GM19035 (cell line): ENCODE measurements around the gene DIRAS1.

Experiments used
- ATAC-seq: cut with Tn5 transposase; IDR thresholded peaks from one replicate; pipeline ENCODE4 v1.9.1; 2021; ENCODE audit not compliant: unreplicated experiment

DIRAS1 gene, protein sequence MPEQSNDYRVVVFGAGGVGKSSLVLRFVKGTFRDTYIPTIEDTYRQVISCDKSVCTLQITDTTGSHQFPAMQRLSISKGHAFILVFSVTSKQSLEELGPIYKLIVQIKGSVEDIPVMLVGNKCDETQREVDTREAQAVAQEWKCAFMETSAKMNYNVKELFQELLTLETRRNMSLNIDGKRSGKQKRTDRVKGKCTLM

DNA sequence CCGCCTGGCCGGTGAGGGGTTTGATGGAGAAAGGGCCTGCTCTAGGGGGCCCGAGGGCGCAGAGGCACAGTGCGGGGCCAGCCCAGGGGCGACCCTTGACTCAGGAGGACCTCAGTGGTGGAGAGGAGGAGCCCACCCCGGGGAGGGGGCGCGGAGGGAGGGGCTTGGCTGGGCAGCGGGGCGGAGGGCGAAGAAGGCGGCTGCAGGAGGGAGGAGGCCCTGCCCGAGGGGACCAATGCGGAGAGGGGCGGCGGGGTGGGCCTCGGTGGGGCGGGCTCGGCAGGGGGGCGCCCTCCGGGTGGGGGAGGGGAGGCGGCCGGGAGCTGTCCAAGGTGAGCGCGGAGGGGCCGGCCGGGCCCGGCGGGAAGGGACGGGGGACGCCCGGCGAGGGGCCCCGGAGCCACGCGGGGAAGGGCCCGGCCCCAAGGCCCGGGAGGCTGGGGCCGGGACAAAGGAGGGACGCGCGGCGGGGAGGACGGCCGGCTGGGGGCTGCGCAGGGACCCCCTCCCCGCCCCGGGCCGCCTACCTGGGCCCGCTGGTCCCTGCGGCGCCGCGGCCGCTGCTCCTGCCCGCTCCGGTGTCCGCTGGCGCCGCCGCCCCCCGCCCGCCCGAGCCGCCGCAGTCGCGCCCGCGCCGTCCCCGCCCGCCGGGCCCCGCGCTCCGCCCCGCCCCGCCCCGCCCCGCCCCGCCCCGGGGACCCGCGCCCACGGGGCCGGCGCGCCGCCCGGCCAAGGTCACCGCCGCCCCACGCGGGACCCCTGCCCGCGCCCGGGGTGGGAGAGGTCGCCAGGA, at the start of gene DIRAS1:
DIRAS1 (minus strand) TSS at position 596 of the 793 bp plus-strand sequence. CDS start 3,566 bp downstream, outside the sequence.
- ATAC-seq: no peak

DNA sequence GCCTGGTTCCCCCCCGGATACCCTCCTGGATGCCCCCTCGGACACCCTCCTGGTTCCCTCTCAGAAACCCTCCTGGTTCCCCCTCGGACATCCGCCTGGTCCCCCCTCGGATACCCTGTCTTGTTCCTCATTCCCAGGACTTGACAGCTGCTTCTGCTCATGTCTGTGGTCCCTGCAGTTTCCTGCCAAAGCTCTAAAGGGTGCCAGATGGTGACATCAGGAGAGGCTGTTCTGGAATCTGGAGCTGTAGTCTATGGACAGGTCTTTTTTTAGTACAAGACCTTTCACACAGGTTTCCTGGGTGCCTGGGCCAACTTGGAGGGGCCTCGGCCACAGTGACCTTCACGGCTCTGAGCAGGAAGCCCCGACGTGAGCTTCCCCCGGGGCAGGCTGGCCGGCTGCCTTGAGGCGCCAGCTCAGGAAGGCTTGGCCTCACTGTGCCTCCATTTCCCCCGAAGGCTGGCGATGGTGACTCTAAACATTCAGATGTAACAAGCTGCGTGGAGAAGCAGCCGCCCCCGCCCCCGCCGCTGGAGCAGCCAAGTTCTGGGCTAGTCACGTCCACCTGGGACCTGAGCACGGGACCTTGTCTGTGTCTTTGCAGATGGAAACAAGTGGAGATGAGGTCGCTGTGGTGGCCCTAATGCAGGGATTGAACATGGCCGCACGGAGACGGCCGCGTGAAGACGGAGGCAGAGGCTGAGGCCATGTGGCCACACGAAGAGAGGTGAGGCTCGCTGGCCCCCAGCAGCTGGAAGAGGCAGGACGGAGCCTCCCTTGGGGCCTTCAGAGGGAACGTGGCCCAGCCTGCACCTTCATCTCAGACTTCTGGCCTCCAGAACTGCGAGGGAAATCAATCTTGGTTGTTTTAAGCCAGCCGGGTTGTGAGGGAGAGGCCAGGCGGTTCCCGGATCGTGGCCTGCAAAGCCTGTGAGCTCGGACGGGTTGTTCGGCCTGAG, 49.2 kb upstream of the DIRAS1 start:
- no peak for ATAC-seq

DNA sequence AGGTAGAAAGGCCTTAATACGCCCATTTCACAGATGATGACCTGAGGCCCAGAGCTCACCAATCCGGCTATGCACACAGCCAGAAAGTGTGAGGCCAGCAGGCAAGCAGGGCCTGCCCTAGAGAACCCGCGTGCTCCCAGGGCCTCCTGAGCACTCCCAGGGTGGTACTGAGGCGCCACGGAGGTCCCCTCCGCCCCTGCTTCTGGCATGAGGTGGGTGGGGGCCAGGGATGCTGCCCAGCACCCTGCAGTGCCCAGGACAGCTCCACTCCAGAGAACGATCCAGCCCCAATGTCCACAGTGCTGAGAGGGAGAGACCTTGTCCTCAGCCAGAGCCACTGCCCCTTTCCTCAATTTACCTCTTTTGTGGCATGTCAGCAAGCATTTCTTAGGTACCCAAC, 48.0 kb upstream of the DIRAS1 start:
- no peak for ATAC-seq

DNA sequence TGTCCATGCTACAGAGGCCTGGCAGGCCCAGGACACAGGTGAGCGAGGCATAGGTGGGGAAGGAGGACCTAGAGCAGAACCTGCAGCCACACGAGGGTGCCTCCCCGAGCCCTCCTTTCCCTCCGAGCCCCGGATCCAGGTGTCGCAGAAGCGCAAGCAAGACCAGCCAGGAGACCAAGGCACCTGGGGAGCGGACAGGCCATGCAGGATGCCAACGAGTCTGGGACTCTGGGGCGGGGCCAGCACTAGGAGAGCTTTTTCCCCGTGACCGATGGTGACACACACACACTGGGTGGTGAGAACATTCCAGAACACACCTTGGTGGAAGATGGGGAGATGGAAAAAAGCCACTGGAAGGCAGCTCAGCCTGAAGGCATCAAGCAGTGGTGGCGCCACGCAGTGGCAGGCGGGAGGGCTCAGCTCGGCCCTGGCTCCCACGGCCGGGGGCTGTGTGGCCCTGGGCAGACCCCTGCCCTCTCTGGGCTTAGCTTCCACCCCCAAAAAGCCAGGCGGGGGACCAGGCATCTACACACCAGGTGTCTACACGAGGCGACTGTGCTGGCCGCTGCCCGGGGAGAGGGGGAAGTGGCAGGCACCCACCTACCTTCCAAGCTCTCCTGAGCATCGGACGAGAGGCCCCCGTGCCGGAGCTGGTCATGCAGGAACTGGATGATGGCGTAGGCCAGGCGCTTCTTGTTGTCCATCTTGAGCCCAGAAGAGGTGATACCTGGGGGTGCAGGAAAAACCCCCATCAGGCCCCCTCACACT, 47.4 kb upstream of the DIRAS1 start:
- no peak for ATAC-seq

DNA sequence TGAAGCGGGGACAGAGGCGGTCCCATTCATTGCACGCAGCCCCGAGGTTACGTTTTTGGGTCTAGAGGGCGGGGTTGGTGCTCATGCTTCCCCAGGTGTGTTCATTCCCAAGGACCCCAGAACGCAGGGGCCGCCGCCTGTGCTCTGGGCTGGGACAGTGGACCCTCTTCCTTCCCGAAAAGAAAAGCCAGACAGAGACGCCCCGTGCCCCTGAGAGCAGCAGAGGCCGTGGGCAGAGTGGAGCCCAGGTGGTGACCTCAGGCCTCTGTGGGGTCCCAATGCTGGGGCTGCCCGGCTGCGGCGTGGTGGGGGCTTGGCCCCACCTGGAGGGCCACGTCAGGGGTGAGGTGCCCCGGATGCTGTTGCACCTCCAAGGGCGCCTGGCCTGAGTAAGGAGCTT, 46.5 kb upstream of the DIRAS1 start:
- no peak for ATAC-seq

DNA sequence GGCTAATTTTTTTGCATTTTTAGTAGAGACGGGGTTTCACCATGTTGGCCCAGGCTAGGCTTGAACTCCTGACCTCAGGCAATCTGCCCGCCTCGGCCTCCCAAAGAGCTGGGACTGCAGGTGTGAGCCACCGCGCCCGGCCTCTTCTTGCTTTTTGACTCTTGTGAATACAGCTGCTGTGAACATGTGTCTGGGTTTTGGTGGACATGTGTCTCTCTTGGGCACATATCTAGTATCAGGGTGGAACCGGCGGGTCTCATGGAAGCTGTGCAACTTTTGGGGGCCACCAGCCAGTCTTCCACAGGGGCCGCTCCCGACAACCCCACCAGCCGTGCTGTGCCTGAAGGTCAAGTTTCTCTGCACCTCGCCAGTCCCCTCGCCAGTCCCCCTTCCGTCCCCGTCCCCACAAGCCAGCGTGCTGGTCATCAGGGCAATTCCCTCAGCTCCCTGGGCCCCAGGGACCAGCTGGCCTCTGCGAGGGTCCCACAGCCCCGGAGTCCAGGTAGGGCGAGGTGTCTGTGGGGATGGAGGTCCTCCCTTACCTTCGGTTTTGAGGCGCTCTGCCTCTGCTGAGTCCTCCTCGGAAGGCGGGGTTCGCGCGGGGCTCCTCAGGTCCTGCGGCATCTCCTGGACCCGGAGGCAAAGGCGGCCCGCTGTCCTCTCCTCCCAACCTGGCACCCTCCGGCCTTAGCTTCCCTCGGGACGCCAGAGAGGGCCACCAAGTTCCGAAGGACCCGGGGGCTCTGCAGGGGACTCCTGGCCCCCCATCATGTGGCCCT, 45.6 kb upstream of the DIRAS1 start:
- ATAC-seq: no peak

DNA sequence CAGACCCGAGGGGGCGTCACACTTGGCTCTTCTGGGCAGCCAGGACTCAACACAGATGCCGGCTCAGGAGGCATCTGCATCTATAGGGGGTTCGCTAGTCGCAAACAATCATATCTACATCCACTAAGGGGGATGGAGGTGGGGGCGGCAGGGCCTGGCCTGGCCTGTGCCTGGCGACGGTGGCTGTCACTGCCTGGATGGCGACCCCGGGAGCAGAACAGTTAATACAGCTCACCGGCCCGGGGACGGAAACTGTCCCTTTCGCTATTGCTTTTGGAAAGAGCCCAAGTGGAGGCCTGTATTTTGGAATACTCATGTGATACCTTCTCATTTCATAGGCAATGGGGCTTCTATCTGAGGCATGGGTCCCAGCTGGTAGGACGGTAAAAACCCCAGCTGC, 44.2 kb upstream of the DIRAS1 start:
- no peak for ATAC-seq

DNA sequence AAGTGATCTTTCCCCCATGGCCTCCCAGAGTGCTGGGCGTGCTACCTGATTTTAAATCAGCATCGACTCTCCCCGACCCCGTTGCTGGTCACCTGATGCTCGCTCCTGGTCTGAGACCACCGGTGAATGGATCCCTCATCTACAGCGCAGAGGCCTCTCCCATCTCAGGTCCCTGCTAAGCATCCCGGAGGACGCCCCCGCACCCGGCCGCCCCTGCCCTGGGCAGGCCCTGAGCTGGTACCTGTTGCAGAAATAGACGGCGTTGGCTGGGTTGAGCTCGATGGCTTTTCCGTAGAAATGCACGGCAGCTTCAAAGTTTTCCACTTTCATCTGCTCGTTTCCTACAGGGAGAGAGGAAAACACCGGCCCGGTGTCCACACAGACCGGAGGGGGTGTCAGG, 43.8 kb upstream of the DIRAS1 start:
- no peak for ATAC-seq

DNA sequence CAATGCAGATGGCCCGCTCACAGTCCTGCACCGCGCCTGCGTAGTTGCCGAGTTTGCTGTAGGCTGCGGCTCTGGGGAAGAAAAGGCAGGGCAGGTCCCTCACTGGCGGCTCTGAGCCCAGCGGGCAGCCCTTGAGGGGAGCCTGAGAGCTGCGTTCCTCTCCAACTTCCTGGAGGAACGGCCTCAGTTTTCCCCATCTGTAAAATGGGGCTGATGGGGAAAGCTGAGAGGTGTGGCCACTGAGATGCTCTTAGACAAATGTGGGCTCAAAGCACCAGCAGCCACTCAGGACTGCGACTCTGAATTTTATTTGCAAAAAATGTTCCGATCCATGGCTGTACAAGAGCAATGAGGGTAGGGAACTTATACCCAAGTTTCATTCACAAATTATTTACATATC, 42.5 kb upstream of the DIRAS1 start:
- ATAC-seq: no peak

DNA sequence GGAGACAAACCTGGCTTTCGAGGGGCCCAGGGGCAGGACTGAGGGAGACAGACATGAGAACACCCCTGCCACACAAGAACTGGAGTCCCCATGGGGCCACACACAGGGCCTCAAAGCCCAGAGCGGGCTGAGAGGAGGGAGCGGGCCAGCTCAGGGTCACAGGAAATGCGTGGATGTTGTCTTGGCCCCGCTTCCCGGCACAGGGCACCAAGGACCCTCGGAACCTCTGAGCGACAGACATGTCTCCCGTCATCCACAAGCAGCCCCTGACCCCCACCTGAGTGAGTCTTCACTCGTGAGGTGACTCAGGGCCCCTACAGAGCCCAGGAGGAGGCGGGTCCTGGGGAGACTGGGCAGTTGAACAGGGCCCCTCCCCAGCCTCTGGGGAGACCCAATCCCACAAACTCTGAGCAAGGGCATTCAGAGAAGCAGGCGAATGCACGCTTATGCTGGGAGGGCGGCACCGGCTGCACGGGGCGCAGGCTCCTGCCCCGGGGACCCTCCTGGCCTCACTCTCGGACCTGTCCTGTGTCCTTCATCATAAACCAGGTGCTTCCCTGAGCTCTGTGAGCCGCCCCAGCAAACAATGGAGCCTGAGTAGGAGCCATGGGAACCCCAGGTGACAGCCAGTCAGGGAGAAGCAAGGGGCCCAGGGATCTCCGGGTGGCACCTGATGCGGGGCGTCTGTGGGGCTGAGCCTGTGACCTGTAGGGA, 41.8 kb upstream of the DIRAS1 start:
- no peak for ATAC-seq

DNA sequence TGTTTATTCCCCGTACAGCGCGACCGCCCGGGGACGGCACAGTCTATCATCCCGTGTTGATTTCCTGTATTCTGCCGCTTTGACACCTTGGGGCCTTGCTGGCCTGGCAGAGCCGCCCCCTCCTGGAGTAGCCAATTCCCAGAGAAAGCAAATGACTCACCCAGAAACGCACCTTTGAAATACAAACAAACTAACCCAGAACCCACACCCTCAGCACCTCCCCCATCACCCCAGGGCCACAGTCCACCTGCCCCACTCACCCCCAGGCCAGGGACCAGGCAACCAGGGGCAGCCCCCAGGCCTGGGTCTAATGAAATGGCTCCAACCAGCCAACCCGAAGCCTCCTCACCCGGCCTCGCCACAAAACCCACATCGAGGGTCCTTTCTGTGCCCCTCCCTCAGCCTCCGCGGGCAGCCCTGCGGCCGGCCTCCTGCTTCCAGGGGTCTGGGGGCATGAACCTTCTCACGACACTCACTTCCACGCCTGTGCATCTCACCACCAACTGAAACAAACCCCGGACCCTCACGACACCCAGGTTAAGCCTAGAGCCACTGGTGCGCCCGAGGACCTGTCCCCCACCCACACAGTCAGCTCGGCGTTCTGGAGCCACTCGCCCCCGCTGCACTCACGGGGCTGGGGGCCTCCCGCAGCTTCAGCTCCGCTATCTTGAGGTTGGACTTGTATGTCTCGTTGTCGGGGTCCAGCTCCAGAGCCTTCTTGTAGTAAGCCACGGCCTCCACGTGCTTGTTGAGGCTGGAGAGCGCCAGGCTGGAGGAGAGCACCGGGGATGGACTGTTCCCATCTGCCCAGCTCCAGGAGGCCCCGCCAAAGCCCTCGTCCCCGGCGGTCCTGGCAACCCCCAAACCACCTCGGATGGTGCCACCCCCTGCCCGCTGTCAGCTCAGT, 41.0 kb upstream of the DIRAS1 start:
- no peak for ATAC-seq

DNA sequence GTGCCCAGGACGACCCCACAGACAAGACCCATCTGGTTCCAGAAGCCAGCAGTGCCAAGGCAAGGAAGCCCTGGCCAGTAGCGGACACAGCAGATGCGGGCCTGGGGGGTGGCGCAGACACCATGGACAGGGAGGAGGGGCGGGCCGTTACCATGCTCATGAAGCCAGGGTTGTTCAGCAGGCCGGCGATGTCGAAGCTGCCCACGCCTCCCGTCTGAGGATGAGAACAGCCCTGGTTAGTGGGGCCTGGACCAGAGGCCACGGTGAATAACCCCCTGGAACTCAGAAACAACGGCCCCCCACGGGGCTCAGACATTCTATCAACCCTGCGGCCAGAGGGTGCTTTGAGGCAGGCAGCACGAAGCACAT, 40.1 kb upstream of the DIRAS1 start:
- no peak for ATAC-seq

DNA sequence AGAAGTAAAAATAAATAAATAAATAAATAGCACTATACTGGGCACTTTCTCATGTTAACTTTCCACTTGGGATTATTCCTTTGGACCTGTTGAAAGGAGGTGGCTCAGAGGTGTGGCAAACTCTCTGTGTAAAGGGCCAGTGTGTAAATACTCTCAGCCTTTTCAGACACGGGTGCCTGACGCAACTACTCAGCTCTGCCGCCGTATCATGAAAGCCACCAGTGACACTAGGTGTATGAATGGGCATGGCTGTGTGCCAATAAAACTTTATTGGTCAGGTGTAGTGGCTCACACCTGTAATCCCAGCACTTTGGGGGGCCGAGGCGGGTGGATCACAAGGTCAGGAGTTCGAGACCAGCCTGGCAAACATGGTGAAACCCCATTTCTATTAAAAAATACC, 38.8 kb upstream of the DIRAS1 start:
- ATAC-seq: no peak

DNA sequence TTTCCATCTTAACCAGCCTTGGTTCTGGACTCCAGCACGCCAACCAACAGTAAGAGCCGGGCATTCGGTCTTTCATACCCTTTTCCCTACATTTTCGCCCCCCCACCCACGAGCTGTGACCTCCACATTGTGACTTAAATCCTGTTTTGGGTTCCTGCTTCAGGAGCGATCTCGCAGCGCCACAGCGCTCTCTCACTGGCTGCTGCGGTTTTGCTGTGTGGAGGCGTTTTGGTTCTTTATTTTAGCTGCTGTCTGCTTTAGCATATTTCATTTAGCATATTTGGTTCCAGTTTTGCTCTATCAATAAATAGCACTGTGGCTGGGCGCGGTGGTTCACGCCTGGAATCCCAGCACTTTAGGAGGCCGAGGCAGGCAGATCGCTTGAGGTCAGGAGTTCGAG, 38.2 kb upstream of the DIRAS1 start:
- ATAC-seq: no peak

DNA sequence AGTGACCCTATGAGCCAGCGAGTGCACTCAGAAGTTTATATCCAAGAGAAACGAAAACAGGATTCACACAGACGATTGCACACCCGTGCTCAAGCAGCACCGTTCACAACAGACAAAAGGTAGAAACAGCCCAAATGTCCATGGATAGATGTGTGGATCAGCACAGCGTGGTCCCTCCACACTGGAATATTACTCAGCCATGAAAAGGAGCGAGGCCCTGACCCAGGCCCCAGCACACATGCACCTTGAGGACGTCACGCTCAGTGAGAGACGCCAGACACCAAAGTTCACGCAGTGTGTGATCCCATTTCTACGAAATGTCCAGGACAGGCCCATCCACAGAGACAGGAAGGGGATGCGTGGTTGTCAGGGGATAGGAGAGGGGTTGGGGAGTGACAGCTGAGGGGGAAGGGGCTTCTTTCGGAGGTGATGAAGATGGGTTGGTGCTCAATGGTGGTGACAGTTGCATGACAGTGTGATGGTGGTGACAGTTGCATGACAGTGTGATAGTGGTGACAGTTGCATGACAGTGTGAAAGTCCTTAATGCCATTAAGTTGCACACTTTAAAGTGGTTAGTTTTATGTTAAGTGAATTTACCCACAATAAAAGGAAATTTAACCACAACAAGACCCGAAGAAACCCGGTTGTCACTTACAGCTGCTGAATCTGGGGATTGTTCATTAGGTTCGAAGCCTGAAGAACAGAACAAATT, 37.6 kb upstream of the DIRAS1 start:
- ATAC-seq: no peak

DNA sequence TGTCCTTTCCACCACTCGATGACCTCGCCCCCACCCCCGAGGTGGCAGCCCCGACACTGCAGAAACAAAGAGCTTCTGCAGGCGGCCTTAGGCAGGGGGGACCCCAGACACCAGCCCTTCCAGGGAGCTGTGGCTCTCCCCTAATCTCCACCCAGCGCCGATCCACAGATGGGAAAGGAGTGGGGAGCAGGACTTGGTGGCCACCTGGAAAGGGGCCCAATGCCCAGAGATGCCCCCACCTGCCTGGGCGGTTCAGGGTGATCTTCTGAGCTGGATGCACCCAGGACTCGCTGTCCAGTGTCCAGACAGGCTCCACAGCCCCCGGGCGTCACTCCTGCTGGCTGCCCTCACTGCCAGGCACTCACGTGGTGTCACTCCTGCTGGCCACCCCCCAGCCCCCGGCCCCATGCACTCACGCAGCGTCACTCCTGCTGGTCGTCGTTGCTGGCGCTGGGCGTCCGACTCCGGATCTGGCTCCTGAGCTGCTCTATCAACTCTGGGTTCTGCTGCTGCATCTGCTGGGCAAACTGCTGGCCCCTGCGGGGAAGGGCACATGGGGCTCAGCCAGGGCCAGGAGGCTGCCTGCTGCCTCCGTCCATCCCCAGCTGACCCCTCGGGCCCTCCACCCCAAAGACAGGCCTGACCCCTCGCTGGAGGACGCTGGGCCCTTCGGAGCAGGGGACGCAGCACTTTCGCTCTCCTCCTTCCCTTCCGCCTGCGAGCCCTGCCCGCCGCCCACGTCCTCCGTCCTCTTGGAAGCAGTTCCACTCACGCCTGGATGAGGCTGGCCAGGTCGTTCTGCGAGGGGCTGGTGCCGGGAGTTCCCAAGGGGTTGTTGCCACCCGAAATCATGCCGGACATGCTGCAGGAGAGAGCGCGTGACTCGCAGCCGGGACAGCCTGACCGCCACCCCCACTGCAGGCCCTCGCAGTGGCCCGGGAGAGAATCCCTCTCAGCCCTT, 36.0 kb upstream of the DIRAS1 start:
- no peak for ATAC-seq

DNA sequence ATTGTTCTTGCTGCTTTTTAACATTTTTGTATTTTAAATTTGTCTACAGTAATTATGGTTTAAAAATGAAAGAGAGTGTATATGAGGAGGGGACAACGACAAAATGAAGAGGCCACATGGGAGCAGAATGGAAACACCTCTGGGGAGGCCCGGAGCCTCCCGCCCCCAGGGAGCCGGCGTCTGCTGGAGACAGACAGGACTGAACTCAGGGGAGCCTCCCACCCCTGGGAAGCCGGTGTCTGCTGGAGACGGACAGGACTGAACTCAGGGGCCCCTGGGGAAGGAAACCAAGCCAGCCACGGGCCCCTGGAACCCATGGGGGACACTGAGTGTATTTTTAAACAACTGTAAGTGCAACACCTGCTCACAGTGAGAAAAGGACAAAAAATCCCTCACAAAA, 35.3 kb upstream of the DIRAS1 start:
- no peak for ATAC-seq
